Stomach (tissue), 4 donors: Measurements from ENCODE around the gene VAPA.

ENCODE experiments used
- POLR2A ChIP-seq, 4 donors: fragments of 450-650 bp; IDR thresholded peaks; one replicate each; pipeline ENCODE4 v1.6.1; 2016; ENCODE audit warnings: antibody characterized with exemption in 4 of 4, control low read depth in 2 of 4, mild to moderate bottlenecking in 1 of 4, moderate library complexity in 1 of 4
- TF ChIP-seq, protein P1 (sequence below), 7 experiments: fragments of 450-650 bp in 4 of 7; fragments of 200-600 bp in 3 of 7; sonication (generic) in 3 of 7; IDR thresholded peaks; one replicate each; pipeline ENCODE4 v1.5.1; 2016 to 2019; ENCODE audit warnings: antibody characterized with exemption in 7 of 7, control low read depth in 2 of 7, mild to moderate bottlenecking in 1 of 7

DNA sequence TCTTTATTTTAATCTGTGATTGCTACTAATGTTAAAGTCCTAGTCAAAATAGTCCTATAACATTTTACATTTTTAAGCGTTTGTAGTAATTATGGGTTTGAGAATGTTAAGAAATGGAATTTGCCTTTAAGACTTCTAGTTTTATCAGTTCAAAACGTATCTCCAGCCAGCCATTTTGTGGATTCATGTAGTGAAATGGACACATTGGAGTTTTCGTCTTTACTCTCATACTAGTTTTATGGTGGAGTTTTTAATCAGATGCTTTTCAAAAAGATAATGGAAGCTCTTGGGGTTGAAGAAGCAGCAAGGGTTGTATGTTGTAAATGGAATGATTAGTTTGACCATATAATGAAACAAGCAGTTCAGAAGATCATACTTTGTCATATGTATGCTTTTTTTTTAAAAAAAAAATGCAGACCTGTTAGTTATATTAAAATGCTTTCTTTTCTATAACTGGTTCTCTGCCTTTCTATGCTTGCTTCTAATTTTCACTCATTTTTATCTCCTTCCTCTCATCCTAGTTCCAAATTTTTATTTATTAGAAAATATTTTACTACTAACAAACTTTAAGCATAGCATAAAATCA is 16.6 kb downstream of the VAPA start:
- TF ChIP-seq, protein P1, sequence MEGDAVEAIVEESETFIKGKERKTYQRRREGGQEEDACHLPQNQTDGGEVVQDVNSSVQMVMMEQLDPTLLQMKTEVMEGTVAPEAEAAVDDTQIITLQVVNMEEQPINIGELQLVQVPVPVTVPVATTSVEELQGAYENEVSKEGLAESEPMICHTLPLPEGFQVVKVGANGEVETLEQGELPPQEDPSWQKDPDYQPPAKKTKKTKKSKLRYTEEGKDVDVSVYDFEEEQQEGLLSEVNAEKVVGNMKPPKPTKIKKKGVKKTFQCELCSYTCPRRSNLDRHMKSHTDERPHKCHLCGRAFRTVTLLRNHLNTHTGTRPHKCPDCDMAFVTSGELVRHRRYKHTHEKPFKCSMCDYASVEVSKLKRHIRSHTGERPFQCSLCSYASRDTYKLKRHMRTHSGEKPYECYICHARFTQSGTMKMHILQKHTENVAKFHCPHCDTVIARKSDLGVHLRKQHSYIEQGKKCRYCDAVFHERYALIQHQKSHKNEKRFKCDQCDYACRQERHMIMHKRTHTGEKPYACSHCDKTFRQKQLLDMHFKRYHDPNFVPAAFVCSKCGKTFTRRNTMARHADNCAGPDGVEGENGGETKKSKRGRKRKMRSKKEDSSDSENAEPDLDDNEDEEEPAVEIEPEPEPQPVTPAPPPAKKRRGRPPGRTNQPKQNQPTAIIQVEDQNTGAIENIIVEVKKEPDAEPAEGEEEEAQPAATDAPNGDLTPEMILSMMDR (IDR thresholded peaks at IDR 0.05), result no peak
- no peak for TF ChIP-seq POLR2A (IDR thresholded peaks at IDR 0.05)
